HG02981 (cell line): Measurements from ENCODE around the gene SMARCD3.

ENCODE experiments used
- ATAC-seq: cut with Tn5 transposase; IDR thresholded peaks from one replicate; pipeline ENCODE4 v1.9.1; 2021; ENCODE audit warnings: mild to moderate bottlenecking, moderate library complexity; ENCODE audit not compliant: unreplicated experiment

SMARCD3 gene

GRCh38 chr7:151238924-151239836 is 9.3 kb downstream of the SMARCD3 start:
- no peak for ATAC-seq

GRCh38 chr7:151238190-151238810 is 10.2 kb downstream of the SMARCD3 start:
- no peak for ATAC-seq

GRCh38 chr7:151237244-151238189 is 11.0 kb downstream of the SMARCD3 start:
- no peak for ATAC-seq

- no peak for ATAC-seq
Measured at GRCh38 chr7:151236406-151236805, 12.1 kb downstream of the SMARCD3 start.

GRCh38 chr7:151235091-151235787 is 13.3 kb downstream of the SMARCD3 start:
- ATAC-seq: no peak

- ATAC-seq: no peak
Measured at GRCh38 chr7:151233804-151234203, 14.7 kb downstream of the SMARCD3 start.

- ATAC-seq: peak; percentile 45
Measured at GRCh38 chr7:151232917-151233701, 15.4 kb downstream of the SMARCD3 start.

GRCh38 chr7:151232091-151232916 is 16.2 kb downstream of the SMARCD3 start, which contains the start of gene CHPF2:
CHPF2 (plus strand) TSS chr7:151232483; CDS start chr7:151234012, 1,529 bp downstream.
- peak; percentile 97 for ATAC-seq

- no peak for ATAC-seq
Measured at GRCh38 chr7:151231080-151231479, 17.4 kb downstream of the SMARCD3 start.

- no peak for ATAC-seq
Measured at GRCh38 chr7:151229249-151229648, 19.2 kb downstream of the SMARCD3 start.

GRCh38 chr7:151228024-151228866 is 20.2 kb downstream of the SMARCD3 start:
- ATAC-seq: no peak

GRCh38 chr7:151226875-151227782 is 21.4 kb downstream of the SMARCD3 start, which contains the start of gene ABCF2:
ABCF2 (minus strand) TSS chr7:151227205; CDS start chr7:151226458, 747 bp downstream.
- peak; percentile 100 for ATAC-seq

- peak; percentile 1 for ATAC-seq
Measured at GRCh38 chr7:151226560-151226874, 22.0 kb downstream of the SMARCD3 start.

- ATAC-seq: no peak
Measured at GRCh38 chr7:151225948-151226510, 22.5 kb downstream of the SMARCD3 start.

GRCh38 chr7:151223728-151224127 is 24.8 kb downstream of the SMARCD3 start:
- ATAC-seq: no peak

- no peak for ATAC-seq
Measured at GRCh38 chr7:151218170-151218569, 30.3 kb downstream of the SMARCD3 start.
